B cell (primary cell): ENCODE results near the gene ZCCHC4.

Experiments used
- CTCF ChIP-seq: fragments of 200-600 bp; IDR thresholded peaks from one replicate; pipeline ENCODE4 v1.8.0; 2022; ENCODE audit warnings: antibody characterized with exemption, mild to moderate bottlenecking
- EZH2 ChIP-seq: IDR thresholded peaks from 2 replicates; pipeline ENCODE4 v1.6.1; 2012; ENCODE audit warnings: borderline replicate concordance, low read depth, mild to moderate bottlenecking, moderate library complexity, low read length; ENCODE audit not compliant: insufficient read depth, poor library complexity, severe bottlenecking

- TF ChIP-seq CTCF: no peak
- TF ChIP-seq EZH2: no peak
These were observed 6.0 kb upstream of the ZCCHC4 start for GRCh38 chr4:25306518-25307057.
